ENCODE data around the gene CCT5. TPM values are rescaled to one million over a fixed set of nuclear protein-coding genes. Genes with fewer than 3 reads are reported as not detected.

Gene CCT5
- total RNA-seq, 3 donors from 2014 or later = 151 to 208 (median 180) TPM

GRCh38 chr5:10261065-10261464 is 11.0 kb downstream of the CCT5 start:
- intact Hi-C loops (cut with DNase I; ENCODE audit: low total_unique reads) = no loop called here
- Histone ChIP-seq H3K9me3 (no peaks in the 10 kb centered on the region), H3K4me1 (no peaks in the 10 kb centered on the region), H3K27me3 (no peaks in the 10 kb centered on the region), H3K36me3 (peaks cover 7% of the 10 kb centered on the region), H3K4me3 (no peak overlapping the region), H3K27ac (no peak overlapping the region)
- TF ChIP-seq POLR2AphosphoS5 (IDR thresholded peaks at IDR 0.05) (no peak), POLR2A (IDR thresholded peaks at IDR 0.05) (no peak)
- TF ChIP-seq, protein P1, sequence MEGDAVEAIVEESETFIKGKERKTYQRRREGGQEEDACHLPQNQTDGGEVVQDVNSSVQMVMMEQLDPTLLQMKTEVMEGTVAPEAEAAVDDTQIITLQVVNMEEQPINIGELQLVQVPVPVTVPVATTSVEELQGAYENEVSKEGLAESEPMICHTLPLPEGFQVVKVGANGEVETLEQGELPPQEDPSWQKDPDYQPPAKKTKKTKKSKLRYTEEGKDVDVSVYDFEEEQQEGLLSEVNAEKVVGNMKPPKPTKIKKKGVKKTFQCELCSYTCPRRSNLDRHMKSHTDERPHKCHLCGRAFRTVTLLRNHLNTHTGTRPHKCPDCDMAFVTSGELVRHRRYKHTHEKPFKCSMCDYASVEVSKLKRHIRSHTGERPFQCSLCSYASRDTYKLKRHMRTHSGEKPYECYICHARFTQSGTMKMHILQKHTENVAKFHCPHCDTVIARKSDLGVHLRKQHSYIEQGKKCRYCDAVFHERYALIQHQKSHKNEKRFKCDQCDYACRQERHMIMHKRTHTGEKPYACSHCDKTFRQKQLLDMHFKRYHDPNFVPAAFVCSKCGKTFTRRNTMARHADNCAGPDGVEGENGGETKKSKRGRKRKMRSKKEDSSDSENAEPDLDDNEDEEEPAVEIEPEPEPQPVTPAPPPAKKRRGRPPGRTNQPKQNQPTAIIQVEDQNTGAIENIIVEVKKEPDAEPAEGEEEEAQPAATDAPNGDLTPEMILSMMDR (IDR thresholded peaks at IDR 0.05) = no peak
- no peak for DNase-seq (ENCODE audit: low spot score in 2 of 2)

DNA sequence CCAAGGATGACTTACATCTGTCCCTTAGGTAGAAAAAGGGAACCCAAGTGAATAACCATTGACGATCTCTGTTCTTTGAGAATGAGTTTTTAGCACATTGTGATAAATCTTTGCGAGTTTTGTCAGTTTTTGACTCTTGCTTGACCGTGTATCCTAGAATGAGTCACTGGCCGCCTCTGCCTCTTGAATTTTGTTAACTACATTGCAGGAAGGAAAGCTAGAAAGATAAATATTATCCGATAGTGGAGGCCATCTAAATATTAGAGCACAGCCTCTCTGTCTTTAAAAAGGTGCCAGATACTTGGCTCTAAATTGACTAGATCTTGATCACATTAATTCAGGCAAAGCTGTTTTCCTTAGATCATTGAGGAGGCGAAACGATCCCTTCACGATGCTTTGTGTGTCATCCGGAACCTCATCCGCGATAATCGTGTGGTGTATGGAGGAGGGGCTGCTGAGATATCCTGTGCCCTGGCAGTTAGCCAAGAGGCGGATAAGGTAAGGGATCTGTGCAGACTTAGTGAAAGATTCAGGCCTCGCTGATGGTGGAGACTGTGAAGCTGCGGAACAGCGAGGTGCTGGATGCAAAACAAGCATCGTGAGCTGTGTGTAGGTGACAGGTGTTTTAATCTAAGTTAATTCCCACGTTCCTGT is 12.2 kb downstream of the CCT5 start:
- no peak for DNase-seq (ENCODE audit: low spot score in 2 of 2)
- no peaks in the 10 kb centered on the region for H3K4me1 ChIP-seq
- H3K27ac ChIP-seq = no peak overlapping the region
- peaks cover 7% of the 10 kb centered on the region for H3K36me3 ChIP-seq
- intact Hi-C loops (cut with DNase I; ENCODE audit: low total_unique reads) = no loop called here
- no peaks in the 10 kb centered on the region for H3K27me3 ChIP-seq
- no peaks in the 10 kb centered on the region for H3K9me3 ChIP-seq
- no peak overlapping the region for H3K4me3 ChIP-seq
- TF ChIP-seq POLR2A (IDR thresholded peaks at IDR 0.05) (no peak), POLR2AphosphoS5 (IDR thresholded peaks at IDR 0.05) (no peak)
- TF ChIP-seq, protein P1 (IDR thresholded peaks at IDR 0.05) = no peak

- H3K36me3 ChIP-seq = peaks cover 7% of the 10 kb centered on the region
- H3K9me3 ChIP-seq = no peaks in the 10 kb centered on the region
- no peaks in the 10 kb centered on the region for H3K27me3 ChIP-seq
- H3K4me1 ChIP-seq = no peaks in the 10 kb centered on the region
- H3K27ac ChIP-seq = no peak overlapping the region
- DNase-seq (ENCODE audit: low spot score in 2 of 2) = no peak
- intact Hi-C loops (cut with DNase I; ENCODE audit: low total_unique reads) = no loop called here
- no peak for TF ChIP-seq POLR2A (IDR thresholded peaks at IDR 0.05)
- no peak for TF ChIP-seq POLR2AphosphoS5 (IDR thresholded peaks at IDR 0.05)
- H3K4me3 ChIP-seq = no peak overlapping the region
Measured at GRCh38 chr5:10262995-10263394, 12.9 kb downstream of the CCT5 start.

- no peak for DNase-seq (ENCODE audit: low spot score in 2 of 2)
- Histone ChIP-seq H3K36me3 (peaks cover 7% of the 10 kb centered on the region), H3K4me3 (no peak overlapping the region), H3K4me1 (no peaks in the 10 kb centered on the region), H3K27me3 (no peaks in the 10 kb centered on the region), H3K9me3 (no peaks in the 10 kb centered on the region), H3K27ac (no peak overlapping the region)
- intact Hi-C loops (cut with DNase I; ENCODE audit: low total_unique reads) = loop anchor here (2.0 kb wide), 1 partner anchor 362 kb away; no protein-coding TSS in a partner anchor
- TF ChIP-seq, protein P1 (IDR thresholded peaks at IDR 0.05) = no peak
- no peak for TF ChIP-seq POLR2A (IDR thresholded peaks at IDR 0.05)
- TF ChIP-seq POLR2AphosphoS5 (IDR thresholded peaks at IDR 0.05) = no peak
Measured at GRCh38 chr5:10264604-10265003, 14.5 kb downstream of the CCT5 start.

- no peak overlapping the region for H3K27ac ChIP-seq
- H3K36me3 ChIP-seq = peaks cover 7% of the 10 kb centered on the region
Measured at GRCh38 chr5:10265245-10266109, 15.4 kb downstream of the CCT5 start.

More at GRCh38 chr5:10265245-10266109, 15.4 kb downstream of the CCT5 start:
- Histone ChIP-seq H3K27me3 (no peaks in the 10 kb centered on the region), H3K9me3 (no peaks in the 10 kb centered on the region), H3K4me3 (no peak overlapping the region), H3K4me1 (no peaks in the 10 kb centered on the region)
- no peak for DNase-seq (ENCODE audit: low spot score in 2 of 2)
- intact Hi-C loops (cut with DNase I; ENCODE audit: low total_unique reads) = loop anchor here (2.0 kb wide), 1 partner anchor 361 kb away; no protein-coding TSS in a partner anchor
- TF ChIP-seq POLR2AphosphoS5 (IDR thresholded peaks at IDR 0.05) (no peak), POLR2A (IDR thresholded peaks at IDR 0.05) (no peak)
- TF ChIP-seq, protein P1 (IDR thresholded peaks at IDR 0.05) = no peak
